Measurements from ENCODE around the gene AP1S1.

- TF ChIP-seq TARDBP (IDR thresholded peaks at IDR 0.05) (no peak), FOXM1 (IDR thresholded peaks at IDR 0.05; ENCODE audit: borderline replicate concordance) (no peak), BHLHE40 (IDR thresholded peaks at IDR 0.05; ENCODE audit: borderline replicate concordance) (no peak), FOXK2 (IDR thresholded peaks at IDR 0.05) (no peak), L3MBTL2 (conservative IDR thresholded peaks at IDR 0.05) (no peak), LEF1 (IDR thresholded peaks at IDR 0.05; ENCODE audit: borderline replicate concordance) (no peak)
These were observed 54.5 kb downstream of the AP1S1 start for GRCh38 chr7:101208794-101209193.
